Esophagus muscularis mucosa (tissue), 4 donors: Measurements from ENCODE around the gene NWD2. TPM values are rescaled to one million over a fixed set of nuclear protein-coding genes. Genes with fewer than 3 reads are reported as not detected.

Experiments
- DNase-seq: peaks from one replicate; pipeline ENCODE4 v3.0.0-alpha.2; 2017; ENCODE audit errors: extremely low spot score
- H3K27ac ChIP-seq, 4 donors: fragments of 200-600 bp; sonication (generic); replicated peaks in 1 of 4; 1 replicate in 3 of 4; 2 replicates in 1 of 4; pipeline ENCODE4 v1.5.1; 2016 to 2019; ENCODE audit warnings: mild to moderate bottlenecking in 1 of 4
- H3K27me3 ChIP-seq, 4 donors: fragments of 200-600 bp; sonication (generic); one replicate each; pipeline versions ENCODE4 v1.5.1 to v1.6.0; 2016 to 2019
- H3K36me3 ChIP-seq, 4 donors: fragments of 200-600 bp; sonication (generic); one replicate each; pipeline ENCODE4 v1.5.1; 2016 to 2019
- H3K4me1 ChIP-seq, 4 donors: fragments of 200-600 bp; sonication (generic); one replicate each; pipeline ENCODE4 v1.5.1; 2016 to 2019
- H3K4me3 ChIP-seq, 4 donors: fragments of 200-600 bp; sonication (generic); 1 replicate in 2 of 4; 2 replicates in 2 of 4; pipeline ENCODE4 v1.5.1; 2016 to 2019; ENCODE audit warnings: mild to moderate bottlenecking in 4 of 4, moderate library complexity in 1 of 4
- H3K9me3 ChIP-seq, 4 donors: fragments of 200-600 bp; sonication (generic); 1 replicate in 3 of 4; 2 replicates in 1 of 4; pipeline ENCODE4 v1.5.1; 2016 to 2019
- EP300 ChIP-seq: sonication (generic); formaldehyde crosslinking; IDR thresholded peaks from one replicate; pipeline ENCODE4 v1.6.1; 2017; ENCODE audit warnings: antibody characterized with exemption
- POLR2A ChIP-seq: fragments of 450-650 bp; IDR thresholded peaks from one replicate; pipeline ENCODE4 v1.6.1; 2017; ENCODE audit warnings: antibody characterized with exemption, moderate library complexity, mild to moderate bottlenecking, low read depth
- POLR2AphosphoS5 ChIP-seq, 2 donors: sonication (generic); formaldehyde crosslinking; IDR thresholded peaks; one replicate each; pipeline ENCODE4 v1.6.1; 2017; ENCODE audit warnings: antibody characterized with exemption in 2 of 2
- WGBS: methylation state at CpG from one replicate; pipeline ENCODE4 v1.1.5; 2018; 5-methylcytosine and 5-hydroxymethylcytosine counted together
- intact Hi-C: fragments of 100-400 bp; cut with DNase I; formaldehyde crosslinking; loops from one replicate; pipeline ENCODE4 v1.15.1; 2023
- total RNA-seq, 4 donors: library from RNA; depleted of rRNA; stranded (reverse); fragments of >200 nt; gene quantifications; one replicate each; pipeline versions ENCODE4 v1.1.0 to v1.2.1, GENCODE V29; 2016
- TF ChIP-seq, protein P1 (sequence below), 3 experiments: fragments of 200-600 bp in 2 of 3; fragments of 450-650 bp in 1 of 3; sonication (generic) in 2 of 3; IDR thresholded peaks; one replicate each; pipeline ENCODE4 v1.5.1; 2017 to 2019; ENCODE audit warnings: antibody characterized with exemption in 3 of 3, mild to moderate bottlenecking in 2 of 3, moderate library complexity in 1 of 3

Gene NWD2
- total RNA-seq, 4 donors from 2014 or later, result 0.11 to 0.50 (median 0.30) TPM

DNA sequence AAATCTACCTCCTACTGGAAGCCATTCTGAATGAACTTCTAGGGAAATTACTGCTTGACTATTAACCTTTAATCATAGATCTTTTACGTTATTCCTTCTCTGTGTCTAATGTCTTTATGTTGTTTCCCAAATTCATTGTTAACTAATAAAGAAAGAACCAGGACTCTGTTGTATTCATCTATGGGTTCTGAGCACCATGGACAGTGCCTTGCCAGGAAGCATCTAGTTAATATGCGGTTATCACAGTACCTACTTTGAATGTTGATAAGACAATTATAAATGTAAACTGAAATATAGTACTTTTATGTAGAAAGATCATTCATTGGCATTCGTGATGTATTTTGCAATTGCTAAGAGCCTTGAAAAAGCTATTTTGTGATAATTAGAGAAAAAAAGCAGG, 23.8 kb downstream of the NWD2 start:
- Histone ChIP-seq H3K27ac (no peak overlapping the region), H3K4me1 (no peaks in the 10 kb centered on the region), H3K9me3 (no peaks in the 10 kb centered on the region), H3K4me3 (no peak overlapping the region), H3K27me3 (no peaks in the 10 kb centered on the region), H3K36me3 (no peaks in the 10 kb centered on the region)
- 61% methylated on average over 3 of the region's 3 CpGs for WGBS
- intact Hi-C loops, result no loop called here
- TF ChIP-seq POLR2AphosphoS5 (IDR thresholded peaks at IDR 0.05), result no peak
- TF ChIP-seq, protein P1, sequence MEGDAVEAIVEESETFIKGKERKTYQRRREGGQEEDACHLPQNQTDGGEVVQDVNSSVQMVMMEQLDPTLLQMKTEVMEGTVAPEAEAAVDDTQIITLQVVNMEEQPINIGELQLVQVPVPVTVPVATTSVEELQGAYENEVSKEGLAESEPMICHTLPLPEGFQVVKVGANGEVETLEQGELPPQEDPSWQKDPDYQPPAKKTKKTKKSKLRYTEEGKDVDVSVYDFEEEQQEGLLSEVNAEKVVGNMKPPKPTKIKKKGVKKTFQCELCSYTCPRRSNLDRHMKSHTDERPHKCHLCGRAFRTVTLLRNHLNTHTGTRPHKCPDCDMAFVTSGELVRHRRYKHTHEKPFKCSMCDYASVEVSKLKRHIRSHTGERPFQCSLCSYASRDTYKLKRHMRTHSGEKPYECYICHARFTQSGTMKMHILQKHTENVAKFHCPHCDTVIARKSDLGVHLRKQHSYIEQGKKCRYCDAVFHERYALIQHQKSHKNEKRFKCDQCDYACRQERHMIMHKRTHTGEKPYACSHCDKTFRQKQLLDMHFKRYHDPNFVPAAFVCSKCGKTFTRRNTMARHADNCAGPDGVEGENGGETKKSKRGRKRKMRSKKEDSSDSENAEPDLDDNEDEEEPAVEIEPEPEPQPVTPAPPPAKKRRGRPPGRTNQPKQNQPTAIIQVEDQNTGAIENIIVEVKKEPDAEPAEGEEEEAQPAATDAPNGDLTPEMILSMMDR (IDR thresholded peaks at IDR 0.05), result no peak
- TF ChIP-seq EP300, result no peak
- TF ChIP-seq POLR2A, result no peak
- no peak for DNase-seq

DNA sequence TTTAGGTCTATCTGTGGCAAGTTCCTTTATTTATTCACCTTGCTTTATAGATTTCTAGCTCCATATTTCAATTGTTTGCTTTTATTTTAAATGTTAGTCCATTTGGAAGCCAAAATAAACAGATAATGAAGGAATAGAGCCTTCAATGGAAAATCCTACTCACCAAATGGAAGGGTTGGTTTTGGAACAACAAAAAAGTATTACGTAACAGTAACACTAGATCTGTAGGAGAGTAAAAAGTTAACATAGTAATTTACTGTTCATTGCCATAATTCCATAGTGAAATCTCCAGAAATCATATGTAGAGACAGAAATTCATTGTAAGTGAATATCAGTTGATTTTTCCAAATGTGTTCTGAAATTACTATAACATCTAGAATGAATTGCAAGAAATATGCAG, 34.6 kb downstream of the NWD2 start:
- Histone ChIP-seq H3K27me3 (no peaks in the 10 kb centered on the region), H3K9me3 (peaks cover 0 to 12% (median 4%) of the 10 kb centered on the region in 4 donors), H3K4me1 (no peaks in the 10 kb centered on the region), H3K4me3 (no peak overlapping the region), H3K27ac (no peak overlapping the region), H3K36me3 (no peaks in the 10 kb centered on the region)
- DNase-seq, result no peak
- intact Hi-C loops, result no loop called here
- TF ChIP-seq POLR2A, result no peak
- 84% methylated on average over 1 of the region's 1 CpG for WGBS

DNA sequence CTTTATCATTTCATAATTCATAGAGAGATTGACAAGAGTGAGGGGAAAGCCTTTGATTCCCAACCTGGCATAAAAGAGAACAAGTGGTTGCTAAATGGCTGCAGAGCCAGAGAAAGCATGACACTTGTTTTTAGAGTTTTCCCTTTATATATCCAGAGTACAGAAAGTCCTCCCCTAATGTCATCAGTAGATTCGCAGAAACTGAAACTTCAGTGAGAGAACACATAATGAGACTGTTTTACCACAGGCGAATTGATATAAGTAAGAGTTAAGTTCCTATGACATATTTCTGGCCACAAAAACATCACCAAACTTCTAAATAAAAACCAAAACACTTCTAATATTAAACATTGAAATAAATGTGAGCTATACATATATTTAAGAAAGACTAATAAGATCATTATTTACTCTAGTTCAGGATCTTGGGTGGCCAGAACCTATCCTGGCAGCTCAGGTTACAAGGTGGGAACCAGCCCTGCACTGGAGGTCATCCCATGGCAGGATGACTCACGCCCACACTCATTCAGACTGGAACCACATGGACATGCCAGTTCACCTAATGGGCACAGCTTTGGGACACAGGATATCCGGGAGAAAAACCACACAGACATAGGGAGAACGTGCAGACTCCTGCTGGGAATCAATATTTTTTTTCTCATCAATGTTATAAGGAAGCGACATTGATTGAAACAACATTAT, 35.5 kb downstream of the NWD2 start:
- Histone ChIP-seq H3K4me1 (no peaks in the 10 kb centered on the region), H3K4me3 (no peak overlapping the region), H3K9me3 (peaks cover 0 to 12% (median 4%) of the 10 kb centered on the region in 4 donors), H3K27me3 (no peaks in the 10 kb centered on the region), H3K27ac (no peak overlapping the region), H3K36me3 (no peaks in the 10 kb centered on the region)
- DNase-seq, result no peak
- intact Hi-C loops, result no loop called here
- TF ChIP-seq, protein P1 (IDR thresholded peaks at IDR 0.05), result no peak
- TF ChIP-seq POLR2A, result no peak
- WGBS, result 70% methylated on average over 6 of the region's 6 CpGs

DNA sequence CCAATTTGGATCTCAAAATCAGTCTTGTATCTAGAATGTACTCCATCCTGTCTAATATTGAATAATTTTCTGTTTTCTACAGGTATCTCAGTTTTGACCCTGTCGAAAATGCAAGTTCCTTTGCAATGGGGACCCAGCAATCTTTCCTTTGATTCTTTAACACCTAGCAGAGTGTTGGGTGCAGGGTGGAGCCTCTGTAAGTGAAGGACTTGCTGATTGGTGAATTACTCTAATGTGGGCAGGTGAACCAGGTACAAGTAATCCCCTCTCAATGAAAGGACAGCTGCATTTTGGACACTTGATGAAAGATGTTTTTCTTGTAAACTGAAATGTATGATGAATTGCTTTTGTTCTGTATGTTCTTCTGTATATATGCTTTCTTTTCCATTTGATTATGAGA, 54.9 kb downstream of the NWD2 start:
- no peaks in the 10 kb centered on the region for H3K9me3 ChIP-seq
- no peaks in the 10 kb centered on the region for H3K27me3 ChIP-seq
- DNase-seq, result no peak
- H3K36me3 ChIP-seq, result no peaks in the 10 kb centered on the region
- TF ChIP-seq EP300, result no peak
- no peak for TF ChIP-seq POLR2AphosphoS5 (IDR thresholded peaks at IDR 0.05)
- TF ChIP-seq, protein P1 (IDR thresholded peaks at IDR 0.05), result no peak
- intact Hi-C loops, result no loop called here
- 57% methylated on average over 1 of the region's 1 CpG for WGBS
- H3K4me1 ChIP-seq, result no peaks in the 10 kb centered on the region
- H3K4me3 ChIP-seq, result no peak overlapping the region
- H3K27ac ChIP-seq, result no peak overlapping the region

DNA sequence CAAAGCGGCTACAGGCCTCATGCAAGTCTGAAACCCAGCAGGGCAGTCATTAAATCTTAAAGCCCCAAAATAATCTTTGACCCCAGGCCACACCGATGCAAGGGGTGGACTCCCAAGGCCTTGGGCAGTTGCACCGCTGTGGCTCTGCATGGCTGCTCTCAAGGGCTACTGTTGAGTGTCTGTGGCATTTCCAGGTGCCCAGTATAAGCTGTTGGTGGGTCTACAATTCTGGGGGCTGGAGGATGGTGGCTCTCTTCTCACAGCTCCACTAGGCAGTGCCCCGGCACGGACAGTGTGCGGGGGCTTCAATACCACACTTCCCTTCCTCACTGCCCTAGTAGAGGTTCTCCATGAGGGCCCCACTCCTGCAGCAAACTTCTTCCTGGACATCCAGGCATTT, 60.1 kb downstream of the NWD2 start:
- intact Hi-C loops, result no loop called here
- TF ChIP-seq EP300 (no peak), POLR2AphosphoS5 (IDR thresholded peaks at IDR 0.05) (no peak), POLR2A (no peak)
- TF ChIP-seq, protein P1 (IDR thresholded peaks at IDR 0.05), result no peak
- 60% methylated on average over 1 of the region's 6 CpGs for WGBS
- Histone ChIP-seq H3K27ac (no peak overlapping the region), H3K36me3 (no peaks in the 10 kb centered on the region), H3K4me1 (no peaks in the 10 kb centered on the region), H3K27me3 (no peaks in the 10 kb centered on the region), H3K4me3 (no peak overlapping the region), H3K9me3 (peaks cover 0 to 18% (median 7%) of the 10 kb centered on the region in 4 donors)
- no peak for DNase-seq
